HG02678 (cell line): ENCODE results near the gene GORASP2.

Experiments used
- ATAC-seq: cut with Tn5 transposase; IDR thresholded peaks from one replicate; pipeline ENCODE4 v1.9.1; 2021; ENCODE audit warnings: mild to moderate bottlenecking, moderate library complexity; ENCODE audit not compliant: unreplicated experiment

Gene GORASP2

GRCh38 chr2:170922634-170923494 lies 6.2 kb upstream of the GORASP2 start:
- no peak for ATAC-seq

- no peak for ATAC-seq
These were observed 5.3 kb upstream of the GORASP2 start for GRCh38 chr2:170923799-170924198.

DNA sequence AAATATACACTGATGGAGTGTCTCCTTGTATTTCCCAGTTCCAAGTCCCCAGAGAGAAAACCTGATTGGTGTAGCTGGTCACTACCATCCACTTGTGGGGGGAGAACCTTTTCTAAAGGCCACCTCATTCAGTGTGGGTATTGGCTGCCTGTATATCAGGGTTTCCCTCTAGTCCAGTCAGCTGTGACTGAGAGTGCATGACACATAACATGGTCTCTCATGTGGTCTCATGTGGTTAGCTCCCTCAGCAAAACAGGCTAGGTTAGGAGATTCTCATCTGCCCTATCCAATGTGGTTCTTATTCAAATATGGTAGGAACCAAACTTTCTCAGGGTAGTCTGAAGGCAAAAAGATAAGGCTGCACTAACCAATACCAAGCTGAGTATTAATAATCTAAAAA lies 4.1 kb upstream of the GORASP2 start:
- ATAC-seq: no peak

GRCh38 chr2:170925923-170926322 lies 3.1 kb upstream of the GORASP2 start:
- no peak for ATAC-seq

DNA sequence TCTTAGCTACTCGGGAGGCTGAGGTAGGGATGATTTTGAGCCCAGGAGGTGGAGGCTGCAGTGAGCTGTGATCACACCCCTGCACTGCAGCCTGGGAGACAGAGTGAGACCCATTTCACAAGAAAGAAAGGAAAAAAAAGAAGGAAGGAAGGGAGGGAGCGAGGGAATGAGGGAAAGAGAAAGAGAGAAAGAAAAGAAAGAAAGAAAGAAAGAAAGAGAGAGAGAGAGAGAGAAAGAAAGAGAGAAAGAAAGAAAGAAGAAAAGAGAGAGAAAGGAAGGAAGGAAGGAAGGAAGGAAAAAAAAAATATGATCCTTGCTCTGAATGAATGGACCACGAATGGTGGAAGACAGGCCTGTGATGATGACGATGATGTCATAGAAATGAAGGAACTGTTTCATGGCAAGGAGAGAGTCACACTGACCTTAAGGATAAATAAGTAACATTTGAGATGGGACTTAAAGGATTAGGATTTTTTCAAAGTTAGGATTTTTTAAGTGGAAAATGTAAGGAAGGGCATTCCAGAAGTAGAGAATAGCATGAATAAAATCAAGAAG lies 2.2 kb upstream of the GORASP2 start:
- no peak for ATAC-seq

DNA sequence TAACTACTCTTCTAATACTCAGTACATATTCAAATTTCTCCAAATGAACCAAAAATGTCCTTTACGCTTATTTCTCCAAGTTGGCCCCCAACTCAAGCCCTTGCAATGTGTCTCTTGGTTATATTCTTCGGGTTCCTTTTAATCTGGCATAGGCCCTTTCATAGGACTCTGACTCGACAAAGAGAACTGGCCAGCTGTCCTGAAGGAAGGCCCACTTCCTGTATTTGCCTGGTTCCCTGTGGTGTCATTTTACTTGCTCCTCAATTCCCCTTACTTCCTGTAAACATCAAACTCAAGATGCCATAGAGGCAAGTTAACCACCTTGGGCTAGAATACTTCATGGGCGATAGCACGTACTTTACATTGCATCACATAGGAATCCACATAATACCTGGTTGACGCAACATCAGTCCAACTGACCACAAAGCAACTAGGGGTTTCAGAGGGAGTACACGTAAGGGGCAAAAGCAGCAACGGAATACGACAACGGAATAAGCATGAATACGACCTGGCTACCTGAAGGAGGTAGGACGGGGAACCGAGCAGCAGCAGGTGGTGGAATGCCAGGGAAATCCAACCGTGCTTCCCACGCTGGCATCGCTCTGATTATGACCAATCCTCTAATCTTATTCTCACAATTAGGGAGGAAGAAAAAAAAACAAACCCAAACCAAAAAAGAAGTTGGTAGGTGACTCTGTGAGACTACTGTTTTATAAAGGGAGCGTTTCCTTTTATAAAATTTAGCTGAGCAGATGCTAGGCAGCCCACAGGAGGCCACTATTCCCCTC lies 823 bp upstream of the GORASP2 start:
- ATAC-seq: no peak

DNA sequence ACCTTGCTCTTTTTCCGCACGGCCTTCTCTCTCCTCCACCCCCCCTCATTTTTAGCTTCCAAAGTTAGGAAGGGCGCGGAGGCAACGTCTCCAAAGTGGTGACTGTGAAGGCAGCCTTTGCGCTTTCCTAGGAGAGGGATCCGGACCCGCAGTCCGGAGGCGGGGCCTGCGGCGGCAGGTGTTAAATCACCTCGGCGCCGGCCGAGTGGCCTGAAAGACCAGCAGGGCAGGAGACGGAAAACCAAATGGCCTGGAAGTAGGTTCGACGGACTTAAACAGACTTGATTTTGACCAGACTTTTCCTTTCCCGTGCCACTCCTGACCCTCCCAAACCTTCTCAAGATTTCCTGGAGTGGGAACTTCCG lies 615 bp downstream of the GORASP2 start:
- peak; percentile 9 for ATAC-seq

DNA sequence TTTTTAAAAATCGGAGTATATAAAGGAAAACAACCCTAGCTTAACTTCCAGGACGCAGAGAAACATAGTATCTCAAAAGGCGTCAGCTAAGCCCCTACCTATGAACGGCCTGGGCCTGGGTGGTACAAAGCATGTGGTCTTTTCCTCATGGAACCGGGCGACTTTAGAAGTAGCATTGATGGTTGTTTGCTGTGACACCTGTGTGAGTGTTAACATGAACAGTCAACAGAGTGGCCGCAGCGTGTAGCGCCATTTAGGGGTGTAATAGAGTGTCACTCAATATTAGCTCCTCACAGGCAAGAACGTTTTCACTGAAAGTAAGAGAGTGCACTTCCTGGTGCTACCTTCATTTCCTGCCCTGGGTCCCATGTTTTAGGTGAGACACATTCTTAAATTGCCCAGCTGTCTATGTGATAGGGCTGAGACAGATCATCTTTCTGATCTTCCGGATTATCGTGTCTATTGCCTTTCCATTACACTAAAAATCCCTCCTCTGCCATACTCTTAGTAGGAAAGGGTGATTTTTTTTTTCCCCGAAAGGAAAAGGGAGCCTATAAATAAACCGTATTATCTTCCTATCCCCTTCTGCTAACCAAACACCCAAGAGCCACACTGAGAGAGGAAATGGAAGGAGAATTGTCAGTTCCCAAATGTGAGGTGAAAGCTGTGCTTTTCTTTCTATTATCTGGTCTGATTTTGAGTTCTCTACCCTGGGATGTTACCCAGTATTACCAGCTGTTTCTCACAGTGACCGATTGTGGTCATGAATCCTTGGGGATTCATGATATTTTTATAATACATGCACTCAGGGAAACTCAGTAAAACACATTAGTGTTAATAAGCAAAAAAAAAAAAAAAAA lies 1.3 kb downstream of the GORASP2 start:
- peak; percentile 17 for ATAC-seq

GRCh38 chr2:170930991-170931266 lies 1.9 kb downstream of the GORASP2 start:
- ATAC-seq: no peak

DNA sequence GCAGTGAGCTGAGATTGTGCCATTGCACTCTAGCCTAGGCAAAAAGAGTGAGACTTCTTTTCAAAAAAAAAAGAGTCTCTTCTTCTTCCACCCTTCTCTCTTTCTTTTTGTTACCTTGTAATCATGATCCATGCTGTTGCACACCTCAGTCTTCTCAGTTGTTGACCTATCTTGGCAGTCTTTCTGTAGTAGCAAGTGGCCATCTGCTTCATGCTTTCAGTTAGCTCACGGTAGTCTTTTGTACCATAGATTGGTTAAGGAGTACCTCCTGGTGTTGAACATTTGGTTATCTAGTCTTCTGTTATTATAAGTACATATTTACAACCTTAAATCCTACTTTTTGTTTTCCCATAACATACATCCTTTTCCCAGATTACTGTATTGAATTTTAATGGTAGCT lies 3.1 kb downstream of the GORASP2 start:
- no peak for ATAC-seq

DNA sequence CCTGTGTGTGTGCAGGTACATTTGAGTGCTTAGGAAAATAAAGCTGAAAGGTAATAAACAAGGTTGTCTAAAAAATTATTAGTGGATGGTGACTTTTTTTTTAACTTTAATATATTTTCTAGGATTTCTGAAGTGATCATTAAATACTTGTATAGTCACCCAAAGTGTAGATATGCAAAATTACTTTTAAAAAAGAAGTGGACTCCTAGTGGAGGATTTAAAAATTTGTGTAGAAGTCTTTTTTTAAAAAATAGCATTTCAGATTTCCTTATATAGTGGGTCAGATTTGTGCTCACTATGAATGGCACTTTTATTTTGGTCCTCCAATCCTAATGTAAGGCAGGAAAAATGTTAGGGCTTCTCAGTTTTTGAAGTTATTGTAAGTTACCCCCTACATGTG lies 3.9 kb downstream of the GORASP2 start:
- no peak for ATAC-seq

- ATAC-seq: no peak
These were observed 8.8 kb downstream of the GORASP2 start for GRCh38 chr2:170937709-170938379.

- no peak for ATAC-seq
These were observed 11.0 kb downstream of the GORASP2 start for GRCh38 chr2:170940066-170940465.

DNA sequence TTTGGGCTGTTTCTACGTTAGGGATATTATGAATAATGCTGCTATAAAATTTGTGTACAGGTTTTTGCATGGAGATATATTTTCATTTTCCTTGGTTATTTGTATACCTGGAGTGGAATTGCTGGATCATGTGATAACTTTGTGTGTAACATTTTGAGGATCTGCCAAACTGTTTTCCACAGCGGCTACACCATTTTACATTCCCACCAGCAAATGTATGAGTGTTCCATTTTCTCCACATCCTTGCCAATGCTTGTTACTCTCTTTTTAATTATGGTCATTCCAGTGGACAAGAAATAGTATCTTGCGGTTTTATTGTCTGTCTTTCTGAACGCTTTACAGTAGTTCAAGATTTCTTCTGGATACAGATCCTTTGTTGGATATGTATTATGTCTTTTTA lies 13.6 kb downstream of the GORASP2 start:
- no peak for ATAC-seq

DNA sequence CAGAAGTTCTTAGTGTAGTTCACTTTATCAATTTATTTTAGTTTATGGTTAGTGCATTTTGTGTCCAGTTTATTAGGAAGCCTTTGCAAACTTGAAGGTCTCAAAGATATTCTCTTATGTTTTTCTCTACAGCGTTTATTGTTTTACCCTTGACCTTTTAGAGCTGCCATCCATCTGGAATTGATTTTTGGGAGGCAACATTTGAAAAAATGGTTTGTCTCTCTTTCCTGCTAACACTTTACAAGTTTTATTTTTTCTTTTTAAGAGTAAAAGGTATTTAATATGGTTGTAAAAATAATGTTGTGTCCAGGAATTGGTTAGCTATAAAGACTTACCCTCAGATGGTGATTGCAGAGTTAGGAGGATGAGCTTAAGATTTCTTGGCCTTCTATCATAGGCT lies 14.0 kb downstream of the GORASP2 start:
- no peak for ATAC-seq

DNA sequence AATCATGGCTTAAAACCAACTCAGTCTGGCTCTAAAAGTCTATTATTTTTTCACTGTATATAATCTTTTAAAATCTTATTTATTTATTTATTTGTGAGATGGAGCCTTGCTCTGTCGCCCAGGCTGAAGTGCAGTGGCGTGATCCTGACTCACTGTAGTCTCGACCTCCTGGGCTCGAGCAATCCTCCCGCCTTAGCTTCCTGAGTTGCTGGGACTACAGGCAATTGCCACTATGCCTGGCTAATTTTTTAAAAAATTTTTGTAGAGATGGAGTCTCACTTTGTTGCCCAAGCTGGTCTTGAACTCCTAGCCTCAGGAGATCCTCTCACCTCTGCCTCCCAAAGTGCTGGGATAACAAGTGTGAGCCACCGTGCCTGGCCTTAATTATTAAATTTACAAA lies 14.5 kb downstream of the GORASP2 start:
- ATAC-seq: no peak

DNA sequence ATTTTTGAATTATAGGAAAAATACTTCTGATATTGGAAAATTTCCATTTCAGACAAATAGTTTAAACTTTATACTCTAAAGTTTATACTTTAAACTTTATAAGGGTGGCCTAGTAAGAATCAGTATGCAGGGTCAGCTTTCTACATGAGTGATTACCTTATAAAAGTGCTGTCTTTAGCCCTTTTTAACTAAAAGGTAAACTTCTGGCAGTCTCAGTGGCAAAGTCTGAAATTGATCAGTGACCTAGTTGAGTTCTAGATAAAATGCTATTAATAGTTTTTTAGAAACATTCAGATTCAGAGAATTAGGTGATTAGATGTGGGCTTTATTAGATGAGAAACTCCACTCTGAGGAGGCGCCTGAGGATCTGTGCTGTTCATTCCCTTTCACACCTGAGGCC lies 15.5 kb downstream of the GORASP2 start:
- ATAC-seq: no peak

GRCh38 chr2:170949415-170949814 lies 20.4 kb downstream of the GORASP2 start:
- ATAC-seq: no peak

- ATAC-seq: peak; percentile 82
These were observed 21.2 kb downstream of the GORASP2 start for GRCh38 chr2:170950221-170950761.

DNA sequence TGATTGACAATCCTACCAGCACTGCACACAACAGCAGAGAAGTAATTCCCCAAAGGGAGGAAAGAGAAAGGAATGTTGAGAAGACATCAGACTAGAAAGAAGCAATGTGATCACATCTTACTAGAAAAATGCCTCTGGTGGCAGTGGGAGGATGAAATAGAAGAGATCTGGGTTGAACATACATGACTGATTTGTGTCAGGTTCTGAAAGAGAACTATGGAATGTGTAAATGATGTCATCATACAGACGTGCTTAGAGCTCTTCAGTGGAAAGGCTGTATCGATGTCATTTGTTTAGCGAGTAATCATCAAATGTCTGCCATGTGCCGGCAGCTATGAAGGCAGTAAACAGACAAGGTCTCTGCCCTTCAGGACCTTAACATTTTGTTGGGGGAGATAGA lies 24.9 kb downstream of the GORASP2 start:
- no peak for ATAC-seq
